GM23338 (cell line): ENCODE results near the gene NRN1L. TPM values are rescaled to one million over a fixed set of nuclear protein-coding genes. Genes with fewer than 3 reads are reported as not detected.

ENCODE experiments used
- ATAC-seq: fragments of 200-7000 bp; cut with Tn5 transposase; 3 replicates; pipeline ENCODE4 v1.9.1; 2020
- DNase-seq: peaks from one replicate; pipeline ENCODE4 v3.0.0-alpha.2; 2015; ENCODE audit warnings: low spot score
- H2AFZ ChIP-seq: fragments of 200-600 bp; sonication (generic); 2 replicates; pipeline ENCODE4 v1.8.0; 2016; ENCODE audit warnings: antibody characterized with exemption, mild to moderate bottlenecking, moderate library complexity
- H3F3A ChIP-seq: fragments of 200-600 bp; sonication (generic); replicated peaks from 2 replicates; pipeline ENCODE4 v1.8.0; 2017; ENCODE audit warnings: antibody characterized with exemption, mixed run types, low read depth
- H3K27ac ChIP-seq: fragments of 200-600 bp; sonication (generic); 2 replicates; pipeline ENCODE4 v1.6.1; 2016; ENCODE audit warnings: low read depth
- H3K27me3 ChIP-seq: fragments of 200-600 bp; sonication (generic); 2 replicates; pipeline ENCODE4 v1.8.0; 2016; ENCODE audit warnings: mild to moderate bottlenecking, mixed run types, moderate library complexity; ENCODE audit not compliant: insufficient read depth
- H3K36me3 ChIP-seq: fragments of 200-600 bp; sonication (generic); 2 replicates; pipeline ENCODE4 v1.8.0; 2016; ENCODE audit warnings: mild to moderate bottlenecking; ENCODE audit not compliant: insufficient read depth
- H3K4me1 ChIP-seq: fragments of 200-600 bp; sonication (generic); 2 replicates; pipeline ENCODE4 v1.8.0; 2016; ENCODE audit warnings: mild to moderate bottlenecking, moderate library complexity; ENCODE audit not compliant: insufficient read depth
- H3K4me2 ChIP-seq: fragments of 200-600 bp; sonication (generic); 2 replicates; pipeline ENCODE4 v1.7.1; 2017; ENCODE audit warnings: mixed run types
- H3K4me3 ChIP-seq: fragments of 200-600 bp; sonication (generic); 2 replicates; pipeline ENCODE4 v1.6.1; 2016; ENCODE audit warnings: mixed run types
- H3K79me2 ChIP-seq: fragments of 200-600 bp; sonication (generic); replicated peaks from 2 replicates; pipeline ENCODE4 v1.8.0; 2017; ENCODE audit warnings: mild to moderate bottlenecking; ENCODE audit not compliant: insufficient read depth
- H3K9me2 ChIP-seq: fragments of 200-600 bp; sonication (generic); 2 replicates; pipeline ENCODE4 v1.8.0; 2017; ENCODE audit not compliant: insufficient read depth
- H4K20me1 ChIP-seq: fragments of 200-600 bp; sonication (generic); replicated peaks from 2 replicates; pipeline ENCODE4 v1.8.0; 2017; ENCODE audit warnings: mild to moderate bottlenecking; ENCODE audit not compliant: insufficient read depth
- H3K27ac Mint-ChIP-seq: 2 replicates; pipeline ENCODE4 v1.8.0; 2020; ENCODE audit warnings: inconsistent platforms, mild to moderate bottlenecking, moderate library complexity, mixed read lengths
- H3K27me3 Mint-ChIP-seq: 3 replicates; pipeline ENCODE4 v1.8.0; 2022; ENCODE audit warnings: low read depth, mild to moderate bottlenecking, moderate library complexity, mixed read lengths, inconsistent platforms; ENCODE audit not compliant: insufficient read depth, poor library complexity
- H3K36me3 Mint-ChIP-seq: 3 replicates; pipeline ENCODE4 v1.8.0; 2021; ENCODE audit warnings: low read depth, mild to moderate bottlenecking, inconsistent platforms, moderate library complexity, mixed read lengths
- H3K4me1 Mint-ChIP-seq: 3 replicates; pipeline ENCODE4 v1.8.0; 2020; ENCODE audit warnings: mild to moderate bottlenecking, inconsistent platforms, mixed read lengths
- H3K4me3 Mint-ChIP-seq: 3 replicates; pipeline ENCODE4 v1.8.0; 2021; ENCODE audit warnings: moderate library complexity, mild to moderate bottlenecking, inconsistent platforms, mixed read lengths
- H3K9me3 Mint-ChIP-seq: 3 replicates; pipeline ENCODE4 v1.8.0; 2020; ENCODE audit warnings: moderate library complexity, mild to moderate bottlenecking, inconsistent platforms, mixed read lengths
- CREB1 ChIP-seq: fragments of 250-450 bp; sonication (Bioruptor Pico); IDR thresholded peaks from 2 replicates; pipeline ENCODE4 v1.5.0; 2020; ENCODE audit warnings: low read depth, mild to moderate bottlenecking, moderate library complexity
- EZH2 ChIP-seq: fragments of 200-600 bp; sonication (generic); IDR thresholded peaks from one replicate; pipeline ENCODE4 v1.8.0; 2017; ENCODE audit warnings: antibody characterized with exemption, mild to moderate bottlenecking, low read depth; ENCODE audit not compliant: unreplicated experiment
- EZH2phosphoT487 ChIP-seq: fragments of 200-600 bp; sonication (generic); IDR thresholded peaks from one replicate; pipeline ENCODE4 v1.8.1; 2018; ENCODE audit warnings: antibody characterized with exemption; ENCODE audit not compliant: unreplicated experiment
- JUNB ChIP-seq: IDR thresholded peaks from one replicate; pipeline ENCODE4 v1.6.1; 2016; ENCODE audit warnings: antibody characterized with exemption; ENCODE audit not compliant: unreplicated experiment
- POLR2AphosphoS5 ChIP-seq: IDR thresholded peaks from 2 replicates; pipeline ENCODE4 v1.6.1; 2016; ENCODE audit warnings: antibody characterized with exemption, low read depth
- STAT1 ChIP-seq: IDR thresholded peaks from one replicate; pipeline ENCODE4 v1.6.1; 2016; ENCODE audit warnings: antibody characterized with exemption; ENCODE audit not compliant: unreplicated experiment
- ZNF331 ChIP-seq: fragments of 250-450 bp; sonication (Bioruptor Pico); IDR thresholded peaks from 2 replicates; pipeline ENCODE4 v1.5.0; 2020; ENCODE audit warnings: low read depth, mild to moderate bottlenecking, moderate library complexity
- ZNF462 ChIP-seq: fragments of 250-450 bp; sonication (Bioruptor Pico); IDR thresholded peaks from 2 replicates; pipeline ENCODE4 v1.5.0; 2020; ENCODE audit warnings: mild to moderate bottlenecking, moderate library complexity
- polyA plus RNA-seq: library from polyadenylated mRNA; unstranded; fragments of >200 nt; fragmentation: Nextera tagmentation; extraction: Ambion mirVana; gene quantifications from 2 replicates; pipeline ENCODE4 v1.2.1, GENCODE V29; 2016
- total RNA-seq: library from RNA; depleted of rRNA; stranded (reverse); fragments of >200 nt; shearing (Covaris generic); gene quantifications from 2 replicates; pipeline ENCODE4 v1.2.3, GENCODE V29; 2014

Gene NRN1L
- total and polyA plus RNA-seq, 2 experiments from 2014 or later: 14.0 to 26.1 TPM

GRCh38 chr16:67873435-67874370 is 11.0 kb upstream of the NRN1L start (continued):
- no peak for TF ChIP-seq ZNF462
- no peak for TF ChIP-seq EZH2phosphoT487
- TF ChIP-seq STAT1: no peak
- TF ChIP-seq EZH2: no peak
- TF ChIP-seq CREB1 (CRISPR knock-in tag): no peak
- TF ChIP-seq POLR2AphosphoS5: no peak

- Histone ChIP-seq H3K4me1 (peaks cover 8% of the 10 kb centered on the region; the same call in 1 of the 2 replicates), H3K27me3 (no peaks in the 10 kb centered on the region), H3K4me3 (peak overlapping the region; percentile 96; the same call in 1 of the 2 replicates), H3F3A (peaks cover 26% of the 10 kb centered on the region), H4K20me1 (peaks cover 4% of the 10 kb centered on the region), H3K36me3 (peaks cover 24% of the 10 kb centered on the region), H3K9me2 (no peaks in the 10 kb centered on the region), H2AFZ (no peak overlapping the region), H3K79me2 (peaks cover 28% of the 10 kb centered on the region), H3K4me2 (peak overlapping the region; percentile 96; the same call in 1 of the 2 replicates), H3K27ac (no peak overlapping the region)
- Mint-ChIP-seq H3K27ac (no peak overlapping the region), H3K27me3 (peaks cover 19% of the 10 kb centered on the region), H3K9me3 (no peaks in the 10 kb centered on the region; the same call in 2 of the 3 replicates), H3K4me1 (peaks cover 14% of the 10 kb centered on the region), H3K4me3 (peak overlapping the region; percentile 89), H3K36me3 (peaks cover 53% of the 10 kb centered on the region)
- TF ChIP-seq ZNF331 (no peak), JUNB (no peak)
- no peak for ATAC-seq
- DNase-seq: no peak
Measured at GRCh38 chr16:67874372-67874771, 10.3 kb upstream of the NRN1L start.
